GM12878 (cell line): ENCODE results near the gene DRC1.

Experiments
- CTCF ChIP-seq, 3 experiments: IDR thresholded peaks in 2 of 3; conservative IDR thresholded peaks in 1 of 3; 2 replicates each; pipeline ENCODE4 v1.5.1; 2011; ENCODE audit warnings: low read depth in 3 of 3, low read length in 3 of 3, mild to moderate bottlenecking in 3 of 3, control low read depth in 2 of 3, moderate library complexity in 2 of 3, inconsistent platforms in 1 of 3, mixed read lengths in 1 of 3; ENCODE audit not compliant: control insufficient read depth in 2 of 3, insufficient read depth in 1 of 3; ENCODE audit errors: extremely low read depth in 1 of 3
- EP300 ChIP-seq, 2 experiments: fragments of 150-350 bp in 1 of 2; IDR thresholded peaks; 2 replicates each; pipeline ENCODE4 v1.6.1; 2011 to 2012; ENCODE audit warnings: low read depth in 2 of 2, low read length in 2 of 2, borderline replicate concordance in 1 of 2, improper control_type of control experiment in 1 of 2, inconsistent platforms in 1 of 2; ENCODE audit not compliant: control insufficient read depth in 1 of 2
- GABPA ChIP-seq: IDR thresholded peaks from 2 replicates; pipeline ENCODE4 v1.6.1; 2014; ENCODE audit warnings: antibody characterized with exemption, low read depth, mild to moderate bottlenecking, inconsistent platforms
- NR2C2 ChIP-seq: IDR thresholded peaks from 2 replicates; pipeline ENCODE4 v1.6.1; 2011; ENCODE audit warnings: borderline replicate concordance, low read depth; ENCODE audit not compliant: control insufficient read depth, insufficient read length
- PBX3 ChIP-seq: IDR thresholded peaks from 2 replicates; pipeline ENCODE4 v1.6.1; 2011; ENCODE audit warnings: mild to moderate bottlenecking, low read depth, low read length, moderate library complexity; ENCODE audit not compliant: insufficient replicate concordance
- POLR2AphosphoS5 ChIP-seq: IDR thresholded peaks from 2 replicates; pipeline ENCODE4 v1.6.1; 2011; ENCODE audit warnings: mild to moderate bottlenecking, low read length, inconsistent platforms
- SMAD5 ChIP-seq: IDR thresholded peaks from 2 replicates; pipeline ENCODE4 v1.6.1; 2016; ENCODE audit warnings: antibody characterized with exemption, low read depth
- TF ChIP-seq, protein P1 (sequence below): fragments of 450-650 bp; IDR thresholded peaks from 2 replicates; pipeline ENCODE4 v1.6.1; 2016; ENCODE audit warnings: mild to moderate bottlenecking

DNA sequence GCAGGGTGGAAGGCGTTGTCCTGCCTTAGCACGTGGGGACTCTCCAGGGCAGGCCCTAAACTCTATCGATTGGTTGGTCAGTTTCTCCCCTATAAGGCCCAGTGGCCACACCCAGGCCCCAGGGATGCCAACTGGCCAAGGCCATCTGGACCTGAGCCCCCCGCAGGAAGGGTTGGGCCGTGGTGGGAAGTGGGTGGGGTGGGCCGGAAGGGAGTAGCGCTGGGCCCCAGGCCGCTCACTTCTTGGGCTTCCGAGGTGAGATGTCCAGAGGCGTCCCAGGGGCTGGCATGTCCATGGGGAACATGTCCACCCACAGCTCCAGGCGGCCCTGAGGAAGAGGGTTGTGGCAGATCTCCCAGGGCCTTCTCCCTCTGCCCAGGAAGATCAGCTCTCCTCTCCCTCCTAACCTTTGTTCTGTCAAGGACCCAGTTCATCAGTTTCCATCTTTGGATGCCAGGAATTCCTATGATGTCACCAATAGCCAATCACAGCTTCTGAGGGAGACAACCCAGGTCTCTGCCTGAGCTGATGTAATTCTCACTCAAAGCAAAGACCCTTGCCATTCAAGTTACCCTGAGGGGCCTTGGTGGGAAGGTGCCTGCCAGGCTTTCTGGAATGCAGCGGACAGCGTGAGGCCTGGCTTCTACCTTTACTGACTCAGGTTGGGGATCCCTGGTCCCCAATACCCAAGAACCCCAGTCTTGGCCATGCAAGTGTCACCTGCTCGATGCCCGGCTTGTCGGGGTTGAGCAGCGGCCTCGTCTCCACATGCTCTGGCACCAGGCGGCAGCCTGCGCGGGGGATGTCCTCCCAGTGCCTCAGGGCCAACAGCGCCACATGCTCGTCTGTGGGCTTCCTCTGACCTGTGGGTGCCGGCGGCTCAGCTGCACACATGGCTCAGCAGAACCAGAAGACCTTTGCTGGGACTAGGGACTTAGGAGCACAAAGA is 61.8 kb downstream of the DRC1 start:
- TF ChIP-seq, protein P1, sequence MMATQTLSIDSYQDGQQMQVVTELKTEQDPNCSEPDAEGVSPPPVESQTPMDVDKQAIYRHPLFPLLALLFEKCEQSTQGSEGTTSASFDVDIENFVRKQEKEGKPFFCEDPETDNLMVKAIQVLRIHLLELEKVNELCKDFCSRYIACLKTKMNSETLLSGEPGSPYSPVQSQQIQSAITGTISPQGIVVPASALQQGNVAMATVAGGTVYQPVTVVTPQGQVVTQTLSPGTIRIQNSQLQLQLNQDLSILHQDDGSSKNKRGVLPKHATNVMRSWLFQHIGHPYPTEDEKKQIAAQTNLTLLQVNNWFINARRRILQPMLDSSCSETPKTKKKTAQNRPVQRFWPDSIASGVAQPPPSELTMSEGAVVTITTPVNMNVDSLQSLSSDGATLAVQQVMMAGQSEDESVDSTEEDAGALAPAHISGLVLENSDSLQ = no peak
- TF ChIP-seq CTCF (IDR thresholded peaks at IDR 0.05 in 2 of 3, conservative IDR thresholded peaks at IDR 0.05 in 1 of 3; ENCODE audit: control insufficient read depth in 2 of 3, extremely low read depth in 1 of 3, insufficient read depth in 1 of 3, low read depth in 3 of 3, low read length in 3 of 3) (no peak), NR2C2 (no peak), GABPA (no peak), PBX3 (no peak), EP300 (IDR thresholded peaks at IDR 0.05; ENCODE audit: borderline replicate concordance in 1 of 2, control insufficient read depth in 1 of 2, low read depth in 2 of 2, low read length in 2 of 2) (no peak), SMAD5 (no peak), POLR2AphosphoS5 (no peak)
